KMS-11 (cell line): Measurements from ENCODE around the gene PIEZO1.
"Not testable (repeated sequence)": the region's sequence is repeated elsewhere in the genome, so short reads cannot be mapped to it uniquely, and the experiment has no call there.

Experiments
- H2AFZ ChIP-seq: fragments of 200-600 bp; sonication (generic); 2 replicates; pipeline ENCODE4 v1.6.1; 2016; ENCODE audit warnings: antibody characterized with exemption, mixed run types, low read depth
- H3K27ac ChIP-seq: fragments of 200-600 bp; sonication (generic); 2 replicates; pipeline ENCODE4 v1.6.1; 2016; ENCODE audit warnings: mild to moderate bottlenecking, mixed run types
- H3K27me3 ChIP-seq: fragments of 200-600 bp; sonication (generic); 2 replicates; pipeline ENCODE4 v1.6.1; 2017; ENCODE audit warnings: mild to moderate bottlenecking, low read depth, mixed run types, moderate library complexity; ENCODE audit not compliant: insufficient read depth
- H3K36me3 ChIP-seq: fragments of 200-600 bp; sonication (generic); 2 replicates; pipeline ENCODE4 v1.6.1; 2017; ENCODE audit warnings: mild to moderate bottlenecking, mixed run types; ENCODE audit not compliant: insufficient read depth
- H3K4me1 ChIP-seq: fragments of 200-600 bp; sonication (generic); 2 replicates; pipeline ENCODE4 v1.6.1; 2016; ENCODE audit warnings: mild to moderate bottlenecking, low read depth, mixed run types; ENCODE audit not compliant: poor library complexity, severe bottlenecking
- H3K4me2 ChIP-seq: fragments of 200-600 bp; sonication (generic); 2 replicates; pipeline ENCODE4 v1.7.0; 2016; ENCODE audit warnings: mild to moderate bottlenecking, mixed run types
- H3K4me3 ChIP-seq: fragments of 200-600 bp; sonication (generic); IDR thresholded peaks from 2 replicates; pipeline ENCODE4 v1.6.1; 2017; ENCODE audit warnings: low read depth, low read length, mixed read lengths; ENCODE audit not compliant: insufficient read depth
- H3K79me2 ChIP-seq: fragments of 200-600 bp; sonication (generic); 2 replicates; pipeline ENCODE4 v1.6.1; 2016; ENCODE audit warnings: low read depth, mixed run types; ENCODE audit not compliant: insufficient read depth
- H3K9ac ChIP-seq: fragments of 200-600 bp; sonication (generic); 2 replicates; pipeline ENCODE4 v1.6.1; 2016; ENCODE audit warnings: mild to moderate bottlenecking, mixed run types
- H4K20me1 ChIP-seq: fragments of 200-600 bp; sonication (generic); 2 replicates; pipeline ENCODE4 v1.6.1; 2016; ENCODE audit warnings: mild to moderate bottlenecking, mixed run types; ENCODE audit not compliant: insufficient read depth
- CTCF ChIP-seq: fragments of 200-600 bp; sonication (generic); conservative IDR thresholded peaks from 2 replicates; pipeline ENCODE4 v1.6.1; 2017; ENCODE audit warnings: low read depth, mild to moderate bottlenecking, antibody characterized with exemption, low read length, moderate library complexity, mixed read lengths

PIEZO1 gene

GRCh38 chr16:88671806-88672205 is 113.2 kb downstream of the PIEZO1 start:
- Histone ChIP-seq H3K27me3 (no peaks in the 10 kb centered on the region), H3K4me1 (no peaks in the 10 kb centered on the region), H3K79me2 (no peaks in the 10 kb centered on the region), H4K20me1 (no peaks in the 10 kb centered on the region), H3K9ac (no peak overlapping the region), H3K4me3 (no peak overlapping the region), H2AFZ (no peak overlapping the region), H3K4me2 (no peak overlapping the region), H3K36me3 (no peaks in the 10 kb centered on the region), H3K27ac (no peak overlapping the region)
- TF ChIP-seq CTCF = no peak

- no peaks in the 10 kb centered on the region for H3K36me3 ChIP-seq
- TF ChIP-seq CTCF = no peak
- no peak overlapping the region for H2AFZ ChIP-seq
- H3K79me2 ChIP-seq = no peaks in the 10 kb centered on the region
- H3K4me3 ChIP-seq = no peak overlapping the region
- H3K27ac ChIP-seq = no peak overlapping the region
- no peaks in the 10 kb centered on the region for H3K27me3 ChIP-seq
- no peaks in the 10 kb centered on the region for H3K4me1 ChIP-seq
- no peaks in the 10 kb centered on the region for H4K20me1 ChIP-seq
- H3K9ac ChIP-seq = no peak overlapping the region
- no peak overlapping the region for H3K4me2 ChIP-seq
These were observed 115.0 kb downstream of the PIEZO1 start for GRCh38 chr16:88669980-88670379.

- H3K36me3 ChIP-seq, H4K20me1 ChIP-seq, H3K79me2 ChIP-seq, H3K27ac ChIP-seq, H3K27me3 ChIP-seq, H2AFZ ChIP-seq, H3K4me3 ChIP-seq, H3K4me2 ChIP-seq, H3K9ac ChIP-seq, H3K4me1 ChIP-seq: not testable (repeated sequence)
These were observed 115.5 kb downstream of the PIEZO1 start for GRCh38 chr16:88669493-88669892.

GRCh38 chr16:88667461-88667860 is 117.6 kb downstream of the PIEZO1 start:
- no peak for TF ChIP-seq CTCF
- Histone ChIP-seq H3K27me3 (no peaks in the 10 kb centered on the region), H3K9ac (no peak overlapping the region), H3K36me3 (no peaks in the 10 kb centered on the region), H3K79me2 (no peaks in the 10 kb centered on the region; the same call in 1 of the 2 replicates), H3K4me1 (peaks cover 5% of the 10 kb centered on the region), H3K27ac (no peak overlapping the region), H4K20me1 (no peaks in the 10 kb centered on the region), H3K4me3 (no peak overlapping the region), H3K4me2 (no peak overlapping the region), H2AFZ (no peak overlapping the region)

- no peaks in the 10 kb centered on the region for H4K20me1 ChIP-seq
- H3K79me2 ChIP-seq = no peaks in the 10 kb centered on the region; the same call in 1 of the 2 replicates
- TF ChIP-seq CTCF = no peak
- H3K4me3 ChIP-seq = no peak overlapping the region
- no peak overlapping the region for H3K4me2 ChIP-seq
- no peak overlapping the region for H2AFZ ChIP-seq
- H3K27ac ChIP-seq = no peak overlapping the region
- no peaks in the 10 kb centered on the region for H3K27me3 ChIP-seq
- no peaks in the 10 kb centered on the region for H3K36me3 ChIP-seq
- peaks cover 11% of the 10 kb centered on the region for H3K4me1 ChIP-seq
- H3K9ac ChIP-seq = no peak overlapping the region
These were observed 119.5 kb downstream of the PIEZO1 start for GRCh38 chr16:88665570-88665969.
